CD14-positive monocyte (primary cell): ENCODE measurements around the gene ACOT11. TPM values are rescaled to one million over a fixed set of nuclear protein-coding genes. Genes with fewer than 3 reads are reported as not detected.

ENCODE experiments used
- DNase-seq, 3 donors: peaks; one replicate each; pipeline ENCODE4 v3.0.0-alpha.2; 2011 to 2022
- H2AFZ ChIP-seq: 2 replicates; pipeline ENCODE4 v1.6.0; 2012; ENCODE audit warnings: mild to moderate bottlenecking, low read depth, low read length, inconsistent platforms; ENCODE audit not compliant: insufficient read depth, poor library complexity, severe bottlenecking
- H3K27ac ChIP-seq, 2 donors: 1 replicate in 1 of 2; 2 replicates in 1 of 2; pipeline ENCODE4 v1.5.1; 2012 to 2013; ENCODE audit warnings: low read length in 2 of 2, control low read depth in 1 of 2, inconsistent platforms in 1 of 2, low read depth in 1 of 2, mild to moderate bottlenecking in 1 of 2
- H3K27me3 ChIP-seq, 2 donors: one replicate each; pipeline versions ENCODE4 v1.6.0 to v1.6.1; 2011 to 2013; ENCODE audit warnings: low read length in 2 of 2; ENCODE audit not compliant: control insufficient read depth in 2 of 2, insufficient read depth in 2 of 2
- H3K36me3 ChIP-seq, 2 donors: replicated peaks in 1 of 2; 1 replicate in 1 of 2; 2 replicates in 1 of 2; pipeline versions ENCODE4 v1.5.1 to v1.6.1; 2012 to 2013; ENCODE audit warnings: low read length in 2 of 2, control low read depth in 1 of 2, inconsistent platforms in 1 of 2, mild to moderate bottlenecking in 1 of 2; ENCODE audit not compliant: insufficient read depth in 2 of 2, control insufficient read depth in 1 of 2
- H3K4me1 ChIP-seq, 2 donors: 1 replicate in 1 of 2; 2 replicates in 1 of 2; pipeline versions ENCODE4 v1.5.1 to v1.6.1; 2012 to 2013; ENCODE audit warnings: low read length in 2 of 2, control low read depth in 1 of 2, inconsistent platforms in 1 of 2, mild to moderate bottlenecking in 1 of 2, moderate library complexity in 1 of 2; ENCODE audit not compliant: insufficient read depth in 2 of 2, control insufficient read depth in 1 of 2
- H3K4me2 ChIP-seq: replicated peaks from 2 replicates; pipeline ENCODE3; 2012; ENCODE audit warnings: low read length, moderate library complexity, mild to moderate bottlenecking; ENCODE audit not compliant: poor library complexity, severe bottlenecking; ENCODE audit errors: extremely low read depth
- H3K4me3 ChIP-seq, 3 experiments: fragments of 200-600 bp in 1 of 3; sonication (generic) in 1 of 3; replicated peaks in 1 of 3; 1 replicate in 2 of 3; 2 replicates in 1 of 3; pipeline ENCODE4 v1.5.1; 2011 to 2013; ENCODE audit warnings: low read length in 3 of 3, mild to moderate bottlenecking in 3 of 3, control low read depth in 2 of 3, low read depth in 2 of 3, inconsistent platforms in 1 of 3, moderate library complexity in 1 of 3
- H3K79me2 ChIP-seq: 2 replicates; pipeline ENCODE4 v1.6.0; 2012; ENCODE audit warnings: mild to moderate bottlenecking, control low read depth, inconsistent platforms, low read length, moderate library complexity; ENCODE audit not compliant: insufficient read depth
- H3K9ac ChIP-seq: 2 replicates; pipeline ENCODE4 v1.6.0; 2017; ENCODE audit warnings: low read length, mild to moderate bottlenecking; ENCODE audit not compliant: insufficient read depth, poor library complexity, severe bottlenecking
- H3K9me3 ChIP-seq, 2 donors: replicated peaks in 1 of 2; 1 replicate in 1 of 2; 2 replicates in 1 of 2; pipeline versions ENCODE4 v1.5.1 to v1.6.1; 2012 to 2013; ENCODE audit warnings: low read length in 2 of 2, control low read depth in 1 of 2; ENCODE audit not compliant: control insufficient read depth in 1 of 2, insufficient read depth in 1 of 2
- H4K20me1 ChIP-seq: 2 replicates; pipeline ENCODE4 v1.6.0; 2012; ENCODE audit warnings: mild to moderate bottlenecking, low read length, control low read depth, moderate library complexity; ENCODE audit not compliant: insufficient read depth
- H3K27ac Mint-ChIP-seq, 7 donors: one replicate each; pipeline ENCODE4 v1.8.0; 2020; ENCODE audit warnings: mild to moderate bottlenecking in 7 of 7, mixed read lengths in 7 of 7, moderate library complexity in 6 of 7, inconsistent platforms in 2 of 7
- H3K27me3 Mint-ChIP-seq, 3 donors: one replicate each; pipeline ENCODE4 v1.8.0; 2021 to 2022; ENCODE audit warnings: low read depth in 3 of 3, mild to moderate bottlenecking in 3 of 3, mixed read lengths in 3 of 3, moderate library complexity in 3 of 3, inconsistent platforms in 1 of 3
- H3K36me3 Mint-ChIP-seq, 2 donors: one replicate each; pipeline ENCODE4 v1.8.0; 2020; ENCODE audit warnings: mixed read lengths in 2 of 2, inconsistent platforms in 1 of 2, mild to moderate bottlenecking in 1 of 2
- H3K4me1 Mint-ChIP-seq: one replicate; pipeline ENCODE4 v1.8.0; 2020; ENCODE audit warnings: mild to moderate bottlenecking, mixed read lengths
- H3K4me3 Mint-ChIP-seq, 2 donors: one replicate each; pipeline ENCODE4 v1.8.0; 2020; ENCODE audit warnings: mild to moderate bottlenecking in 2 of 2, mixed read lengths in 2 of 2, moderate library complexity in 1 of 2
- H3K9me3 Mint-ChIP-seq, 7 donors: one replicate each; pipeline ENCODE4 v1.8.0; 2020 to 2022; ENCODE audit warnings: mixed read lengths in 7 of 7, mild to moderate bottlenecking in 6 of 7, moderate library complexity in 6 of 7, inconsistent platforms in 2 of 7
- CTCF ChIP-seq: fragments of 200-600 bp; IDR thresholded peaks from one replicate; pipeline ENCODE4 v1.8.0; 2022; ENCODE audit warnings: antibody characterized with exemption, mild to moderate bottlenecking
- WGBS: methylation state at CpG from one replicate; pipeline ENCODE4 v1.1.5; 2013; ENCODE audit warnings: missing lambda C conversion rate; ENCODE audit not compliant: insufficient coverage; 5-methylcytosine and 5-hydroxymethylcytosine counted together
- intact Hi-C, 2 donors: fragments of 100-400 bp; cut with micrococcal nuclease; formaldehyde crosslinking; loops; one replicate each; pipeline versions ENCODE4 v1.15.0 to v1.15.1; 2023
- polyA plus RNA-seq, 3 donors: library from polyadenylated mRNA; depleted of rRNA in 1 of 3; unstranded in 2 of 3; stranded (reverse) in 1 of 3; fragments of 300-500 nt in 2 of 3; fragments of >200 nt in 1 of 3; fragmentation: Illumina TruSeq in 2 of 3; gene quantifications; 1 replicate in 2 of 3; 2 replicates in 1 of 3; pipeline ENCODE4 v1.2.3, GENCODE V29; 2012 to 2021

The ACOT11 gene
- polyA plus RNA-seq, 3 donors: 0.18 to 2.1 (median 0.79) TPM

- no peak for TF ChIP-seq CTCF
- H3K9ac ChIP-seq: no peak overlapping the region
- 0% methylated on average over 4 of the region's 5 CpGs for WGBS
- peak overlapping the region in 1 of 2 donors; percentile 44 for H3K4me3 Mint-ChIP-seq
- H3K27me3 Mint-ChIP-seq: no peaks in the 10 kb centered on the region
- intact Hi-C loops: no loop called here
- peak overlapping the region in 6 of 7 donors; percentile 1 to 59 (median 32) for H3K27ac Mint-ChIP-seq
- no peaks in the 10 kb centered on the region for H3K79me2 ChIP-seq
- DNase-seq: peak; percentile 22 to 49 (median 37)
- H4K20me1 ChIP-seq: no peaks in the 10 kb centered on the region
- no peaks in the 10 kb centered on the region for H3K27me3 ChIP-seq
- H3K9me3 ChIP-seq: no peaks in the 10 kb centered on the region
- no peaks in the 10 kb centered on the region for H3K9me3 Mint-ChIP-seq
- peaks cover 37% of the 10 kb centered on the region for H3K4me1 Mint-ChIP-seq
- peaks cover 24 to 26% of the 10 kb centered on the region in 2 donors for H3K4me1 ChIP-seq
- H3K36me3 ChIP-seq: no peaks in the 10 kb centered on the region
- H3K4me2 ChIP-seq: peak overlapping the region; percentile 4
- no peak overlapping the region for H2AFZ ChIP-seq
- peak overlapping the region in 1 of 2 donors; percentile 37 for H3K27ac ChIP-seq
- no peaks in the 10 kb centered on the region for H3K36me3 Mint-ChIP-seq
- no peak overlapping the region for H3K4me3 ChIP-seq
These were observed 19.9 kb downstream of the ACOT11 start for GRCh38 chr1:54567961-54568360.

- Histone ChIP-seq H3K4me3 (no peak overlapping the region), H3K9me3 (no peaks in the 10 kb centered on the region), H4K20me1 (no peaks in the 10 kb centered on the region), H3K79me2 (no peaks in the 10 kb centered on the region), H3K9ac (no peak overlapping the region), H2AFZ (peak overlapping the region; percentile 30), H3K27me3 (no peaks in the 10 kb centered on the region), H3K27ac (no peak overlapping the region), H3K36me3 (no peaks in the 10 kb centered on the region), H3K4me2 (no peak overlapping the region), H3K4me1 (peaks cover 24 to 26% of the 10 kb centered on the region in 2 donors)
- peaks cover 35% of the 10 kb centered on the region for H3K4me1 Mint-ChIP-seq
- peak overlapping the region in 3 of 7 donors; percentile 27 to 78 (median 28) for H3K27ac Mint-ChIP-seq
- no peak overlapping the region for H3K4me3 Mint-ChIP-seq
- no peaks in the 10 kb centered on the region for H3K27me3 Mint-ChIP-seq
- TF ChIP-seq CTCF: no peak
- WGBS: 73% methylated on average over 3 of the region's 4 CpGs
- intact Hi-C loops: no loop called here
- H3K9me3 Mint-ChIP-seq: no peaks in the 10 kb centered on the region
- DNase-seq: no peak
- no peaks in the 10 kb centered on the region for H3K36me3 Mint-ChIP-seq
These were observed 21.3 kb downstream of the ACOT11 start for GRCh38 chr1:54569339-54569738.
